Stimulated activated naive CD4-positive, alpha-beta T cell treated with Interleukin-2 at 50 U/mL for 16 hours (primary cell): ENCODE data around the gene MVP.
"Not testable (repeated sequence)": the region's sequence is repeated elsewhere in the genome, so short reads cannot be mapped to it uniquely, and the experiment has no call there.

Source experiments
- DNase-seq: peaks from one replicate; lab custom pipeline; 2025; lab: John Stamatoyannopoulos, UW

Gene MVP

DNA sequence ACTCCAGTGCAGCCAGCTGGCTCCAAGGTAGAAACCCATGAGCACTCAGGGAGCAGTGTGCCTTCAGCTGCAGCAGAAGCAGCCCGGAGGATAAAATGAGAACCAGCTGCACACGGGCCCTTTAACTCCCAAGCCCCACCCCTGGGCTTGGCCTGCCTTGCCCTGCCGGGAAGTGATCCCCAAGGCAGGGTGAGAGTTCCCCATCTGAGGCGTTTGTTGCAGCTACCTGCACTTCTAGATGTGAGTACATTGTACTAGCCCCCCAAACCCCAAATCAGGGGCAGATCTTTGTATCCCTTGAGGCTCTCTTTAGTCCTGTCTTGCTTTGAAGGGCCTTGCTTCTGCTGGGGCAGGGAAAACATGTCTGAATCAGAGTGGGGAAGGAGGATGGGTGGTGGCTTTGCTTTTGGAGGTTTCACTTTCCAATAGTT is at the start of gene MVP:
TSS of gene MVP (plus strand) at position 192 of the 431 bp plus-strand sequence. CDS start 10,088 bp downstream, outside the sequence.
- peak; percentile 36 for DNase-seq

DNA sequence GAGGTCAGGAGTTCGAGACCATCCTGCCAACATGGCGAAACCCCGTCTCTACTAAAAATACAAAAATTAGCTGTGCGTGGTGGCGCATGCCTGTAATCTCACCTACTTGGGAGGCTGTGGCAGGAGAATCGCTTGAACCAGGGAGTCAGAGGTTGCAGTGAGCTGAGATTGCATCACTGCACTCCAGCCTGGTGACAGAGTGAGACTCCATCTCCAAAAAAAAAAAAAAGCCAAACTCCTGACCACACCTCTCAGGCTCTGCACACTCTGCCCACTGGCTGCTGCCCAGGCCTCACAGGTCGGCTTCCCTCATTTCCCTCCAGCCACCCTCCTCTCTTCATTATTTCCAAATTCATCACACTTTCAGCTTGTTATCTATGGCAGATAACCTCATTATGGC is 47.9 kb upstream of the MVP start:
- not testable (repeated sequence) for DNase-seq

DNA sequence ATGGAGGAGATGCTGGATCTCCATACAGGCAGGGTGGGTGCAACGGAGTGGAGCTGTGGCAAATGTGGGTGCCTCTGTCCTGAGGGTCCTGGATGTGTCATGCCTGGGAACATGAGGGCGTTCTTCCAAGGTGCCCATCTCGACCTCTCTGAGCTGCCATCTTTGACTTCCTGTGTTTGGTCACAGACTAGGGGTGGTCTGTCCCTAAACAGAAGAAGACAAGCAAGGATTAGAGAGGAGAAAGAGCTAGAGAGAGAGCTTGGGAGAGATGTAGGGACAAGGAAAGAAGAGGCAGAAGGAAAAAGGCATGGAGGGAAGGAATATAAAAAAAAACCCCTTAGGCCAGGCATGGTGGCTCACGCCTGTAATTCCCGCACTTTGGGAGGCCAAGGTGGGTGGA is 45.5 kb upstream of the MVP start:
- no peak for DNase-seq

DNA sequence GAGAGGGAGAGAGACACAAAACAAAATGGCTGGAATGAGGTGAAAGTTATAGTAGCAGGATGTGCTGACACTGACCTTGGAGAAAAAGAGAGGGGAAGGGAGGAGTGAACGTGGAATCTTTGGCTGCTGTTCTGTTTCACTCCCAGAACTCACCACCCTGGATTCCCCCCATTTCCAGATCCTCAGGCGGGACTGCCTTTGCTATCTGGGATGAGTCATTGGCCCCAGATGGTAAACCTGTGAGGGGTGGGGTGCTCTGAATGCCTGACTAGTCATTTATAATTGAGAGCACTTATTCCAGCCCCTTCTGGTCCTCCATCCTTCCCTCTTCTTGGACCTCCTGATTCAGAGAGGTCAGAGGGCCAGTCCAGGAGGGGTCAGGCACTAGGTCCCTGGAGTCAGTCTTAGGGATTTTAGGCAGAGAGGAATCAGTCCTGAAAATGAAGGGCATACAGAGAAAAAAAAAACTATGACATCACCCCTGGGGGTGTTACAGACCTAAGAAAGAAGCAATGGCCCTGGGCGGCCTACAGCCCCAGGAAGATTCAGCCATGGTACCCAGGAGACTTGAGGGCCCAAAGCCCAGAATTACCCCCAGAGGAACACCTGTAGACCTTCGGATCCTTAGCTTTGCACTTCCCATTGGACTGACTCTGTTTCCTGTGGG is 44.4 kb upstream of the MVP start:
- DNase-seq: no peak

DNA sequence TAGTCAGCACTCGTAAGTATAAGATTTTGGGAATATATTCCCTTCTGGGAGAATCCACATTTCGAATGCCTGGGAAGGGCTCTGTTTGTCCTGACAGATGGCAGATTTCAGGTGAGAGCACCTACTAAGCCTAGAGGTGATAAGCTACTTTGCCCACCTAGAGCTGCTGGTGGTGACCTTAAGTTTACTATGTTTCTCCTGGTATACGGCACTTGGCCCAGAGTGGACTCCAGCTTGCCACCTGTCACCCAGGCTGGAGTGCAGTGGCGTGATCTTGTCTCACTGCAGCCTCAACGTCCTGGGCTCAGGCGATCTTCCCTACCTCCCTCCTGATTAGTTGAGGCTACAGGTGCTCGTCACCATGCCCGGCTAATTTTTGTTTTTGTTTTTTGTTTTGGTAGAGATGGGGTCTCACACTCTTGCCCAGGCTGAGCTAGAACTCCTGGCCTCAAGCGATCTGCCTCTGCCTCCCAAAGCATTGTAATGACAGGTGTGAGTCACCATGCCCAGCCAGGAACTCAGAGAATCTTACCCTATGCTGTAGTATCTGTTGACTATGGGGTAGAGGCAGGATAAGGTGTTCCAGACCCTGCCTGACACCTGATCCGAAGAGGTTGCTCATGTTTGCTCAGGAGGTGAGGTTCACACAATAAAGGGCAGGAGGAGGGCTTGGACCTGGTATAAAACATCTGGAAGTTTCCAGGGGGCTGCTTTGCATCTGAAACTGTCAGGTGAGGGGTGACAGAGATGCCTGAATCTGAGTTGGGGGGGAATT is 42.5 kb upstream of the MVP start, which contains the start of gene ZG16:
TSS of gene ZG16 (plus strand) at position 681 of the 775 bp plus-strand sequence. CDS start 1,011 bp downstream, outside the sequence.
- DNase-seq: no peak

DNA sequence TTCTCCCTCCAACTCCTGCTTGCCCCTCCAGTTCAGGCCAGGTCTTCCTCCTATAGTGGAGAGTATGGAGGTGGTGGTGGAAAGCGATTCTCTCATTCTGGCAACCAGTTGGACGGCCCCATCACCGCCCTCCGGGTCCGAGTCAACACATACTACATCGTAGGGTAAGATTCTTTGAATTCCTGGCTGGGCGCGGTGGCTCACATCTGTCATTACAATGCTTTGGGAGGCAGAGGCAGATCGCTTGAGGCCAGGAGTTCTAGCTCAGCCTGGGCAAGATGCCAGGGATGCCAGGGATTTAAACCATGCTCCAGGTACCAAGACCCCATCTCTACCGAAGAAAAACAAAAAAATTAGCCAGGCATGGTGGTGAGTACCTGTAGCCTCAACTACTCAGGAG is 40.8 kb upstream of the MVP start:
- DNase-seq: no peak

DNA sequence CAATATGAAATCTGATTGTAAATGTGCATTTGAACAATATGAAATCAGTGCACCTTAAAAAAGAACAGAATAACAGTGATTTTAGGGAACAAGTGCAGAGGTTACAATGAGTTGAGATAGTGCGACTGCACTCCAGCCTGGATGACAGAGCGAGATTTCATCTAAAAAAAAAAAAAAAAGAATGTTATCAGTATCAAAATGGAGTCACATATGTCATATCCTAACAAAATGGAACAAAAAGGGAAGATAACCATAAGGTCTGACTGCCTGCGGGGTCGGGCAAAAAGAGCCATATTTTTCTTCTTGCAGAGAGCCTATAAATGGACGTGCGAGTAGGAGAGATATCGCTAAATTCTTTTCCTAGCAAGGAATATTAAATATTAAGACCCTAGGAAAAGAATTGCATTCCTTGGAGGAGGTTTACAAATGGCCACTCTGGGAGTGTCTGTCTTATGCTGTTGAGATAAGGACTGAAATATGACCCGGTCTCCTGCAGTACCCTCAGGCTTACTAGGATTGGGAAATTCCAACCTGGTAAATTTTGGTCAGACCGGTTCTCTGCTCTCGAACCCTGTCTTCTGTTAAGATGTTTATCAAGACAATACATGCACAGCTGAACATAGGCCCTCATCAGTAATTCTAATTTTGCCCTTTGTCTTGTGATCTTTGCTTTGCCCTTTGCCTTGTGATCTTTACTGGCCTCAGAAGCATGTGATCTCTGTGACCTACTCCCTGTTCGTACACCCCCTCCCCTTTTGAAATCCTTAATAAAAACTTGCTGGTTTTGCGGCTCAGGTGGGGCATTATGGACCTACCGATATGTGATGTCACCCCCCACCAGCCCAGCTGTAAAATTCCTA is 36.9 kb upstream of the MVP start:
- not testable (repeated sequence) for DNase-seq

DNA sequence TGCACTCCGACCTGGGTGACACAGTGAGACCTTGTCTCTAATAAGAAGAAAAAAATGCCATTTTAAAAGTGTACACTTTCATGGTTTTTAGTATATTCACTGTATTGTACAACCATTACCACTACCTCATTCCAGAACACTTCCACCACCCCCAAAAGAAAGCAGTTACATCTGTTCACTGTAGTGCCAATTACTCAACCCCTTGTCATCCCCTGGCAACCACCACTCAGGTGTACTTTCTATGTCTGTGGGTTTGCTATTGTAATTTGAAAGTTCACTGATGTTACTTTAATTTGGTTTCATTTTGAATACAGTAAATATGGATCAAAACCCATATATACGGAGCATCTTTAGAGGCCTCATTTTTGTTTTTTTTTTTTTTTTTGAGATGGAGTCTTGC is 36.1 kb upstream of the MVP start:
- peak; percentile 41 for DNase-seq

DNA sequence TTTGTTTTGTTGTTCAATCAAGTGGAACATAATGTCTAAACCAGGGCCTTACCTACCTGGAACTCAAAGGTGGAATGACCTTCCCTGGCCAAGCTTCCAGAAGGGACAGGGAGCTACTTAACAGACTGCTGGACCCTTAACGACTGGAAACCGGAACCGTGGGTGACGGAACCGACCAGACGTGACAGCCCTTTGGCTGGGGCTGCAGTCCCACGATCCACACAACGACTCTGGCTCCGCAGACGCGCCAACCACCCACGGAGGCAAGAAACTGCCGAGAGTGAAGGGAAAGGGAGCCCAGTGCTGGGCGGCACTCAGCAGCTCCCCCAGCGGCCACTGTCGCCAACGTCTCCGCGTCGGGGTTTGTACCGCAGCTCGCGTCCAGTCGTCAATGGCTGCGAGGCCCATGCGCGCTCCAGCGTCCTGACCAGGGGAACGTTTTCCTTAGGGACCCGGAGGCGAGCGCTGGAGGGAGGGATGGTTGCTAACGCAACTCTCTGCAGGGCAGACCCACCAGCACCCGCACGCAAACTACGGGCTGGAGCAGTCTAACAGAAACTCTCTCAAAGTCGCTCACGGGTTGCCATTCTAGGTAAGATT is 35.3 kb upstream of the MVP start:
- DNase-seq: peak; percentile 73

DNA sequence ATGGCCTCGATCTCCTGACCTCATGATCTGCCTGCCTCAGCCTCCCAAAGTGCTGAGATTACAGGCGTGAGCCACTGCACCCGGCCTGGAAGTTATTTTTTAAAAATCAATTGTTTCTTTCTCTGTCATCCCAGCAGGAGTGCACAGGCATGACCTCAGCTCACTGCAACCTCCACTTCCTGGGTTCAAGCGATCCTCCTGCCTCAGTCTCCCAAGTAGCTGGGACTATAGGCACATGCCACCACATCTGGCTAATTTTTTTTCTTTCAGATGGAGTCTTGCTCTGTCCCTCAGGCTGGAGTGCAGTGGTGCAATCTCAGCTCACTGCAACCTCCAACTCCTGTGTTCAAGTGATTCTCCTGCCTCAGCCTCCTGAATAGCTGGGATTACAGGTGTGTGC is 33.1 kb upstream of the MVP start:
- DNase-seq: not testable (repeated sequence)

DNA sequence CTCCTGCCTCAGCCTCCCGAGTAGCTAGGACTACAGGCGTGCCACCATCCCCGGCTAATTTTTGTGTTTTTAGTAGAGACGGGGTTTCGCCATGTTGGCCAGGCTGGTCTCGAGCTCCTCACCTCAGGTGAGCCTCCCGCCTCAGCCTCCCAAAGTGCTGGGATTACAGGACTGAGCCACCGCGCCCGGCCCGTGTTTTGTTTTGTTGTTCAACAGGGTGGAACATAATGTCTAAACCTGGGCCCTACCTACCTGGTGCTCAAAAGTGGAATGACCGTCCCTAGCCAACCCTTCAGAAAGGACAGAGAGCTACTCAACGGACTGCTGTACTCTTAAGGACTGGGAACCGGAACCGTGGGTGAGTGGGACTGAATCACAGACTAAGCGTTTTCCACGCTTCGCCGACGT is 30.5 kb upstream of the MVP start:
- no peak for DNase-seq

DNA sequence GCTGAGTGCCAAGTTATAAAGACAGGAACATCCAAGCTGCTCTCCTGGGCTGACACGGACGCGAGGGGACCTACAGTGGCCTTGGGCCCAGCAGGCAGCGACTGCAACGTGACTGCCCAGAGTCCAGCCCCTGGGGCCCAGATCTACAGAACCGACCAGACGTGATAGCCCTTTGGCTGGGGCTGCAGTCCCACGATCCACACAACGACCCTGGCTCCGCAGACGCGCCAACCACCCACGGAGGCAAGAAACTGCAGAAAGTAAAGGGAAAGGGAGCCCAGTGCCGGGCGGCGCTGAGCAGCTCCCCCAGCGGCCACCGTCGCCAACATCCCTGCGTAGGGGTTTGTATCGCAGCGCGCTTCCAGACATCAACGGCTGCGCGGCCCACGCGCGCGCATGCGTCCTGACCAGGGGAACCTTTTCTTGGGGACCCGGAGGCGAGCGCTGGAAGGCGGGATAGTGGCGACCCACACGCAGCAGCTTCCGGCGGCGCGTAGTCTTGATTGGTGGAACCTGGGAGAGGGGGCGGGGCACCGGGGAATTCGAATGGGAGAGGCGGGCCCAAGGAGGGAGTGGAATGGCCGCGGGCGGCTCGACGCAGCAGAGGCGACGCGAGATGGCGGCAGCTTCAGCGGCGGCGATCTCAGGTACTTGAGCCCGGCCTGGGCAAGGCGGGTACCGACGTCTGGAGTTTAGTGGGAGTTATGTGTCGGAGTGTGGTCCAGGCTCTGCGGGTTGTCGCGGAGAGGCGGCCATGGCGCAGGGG is 29.9 kb upstream of the MVP start, which contains the start of gene KIF22:
TSS of gene KIF22 (plus strand) at position 569 of the 766 bp plus-strand sequence. CDS start at position 578, 9 bp downstream.
- peak; percentile 100 for DNase-seq

DNA sequence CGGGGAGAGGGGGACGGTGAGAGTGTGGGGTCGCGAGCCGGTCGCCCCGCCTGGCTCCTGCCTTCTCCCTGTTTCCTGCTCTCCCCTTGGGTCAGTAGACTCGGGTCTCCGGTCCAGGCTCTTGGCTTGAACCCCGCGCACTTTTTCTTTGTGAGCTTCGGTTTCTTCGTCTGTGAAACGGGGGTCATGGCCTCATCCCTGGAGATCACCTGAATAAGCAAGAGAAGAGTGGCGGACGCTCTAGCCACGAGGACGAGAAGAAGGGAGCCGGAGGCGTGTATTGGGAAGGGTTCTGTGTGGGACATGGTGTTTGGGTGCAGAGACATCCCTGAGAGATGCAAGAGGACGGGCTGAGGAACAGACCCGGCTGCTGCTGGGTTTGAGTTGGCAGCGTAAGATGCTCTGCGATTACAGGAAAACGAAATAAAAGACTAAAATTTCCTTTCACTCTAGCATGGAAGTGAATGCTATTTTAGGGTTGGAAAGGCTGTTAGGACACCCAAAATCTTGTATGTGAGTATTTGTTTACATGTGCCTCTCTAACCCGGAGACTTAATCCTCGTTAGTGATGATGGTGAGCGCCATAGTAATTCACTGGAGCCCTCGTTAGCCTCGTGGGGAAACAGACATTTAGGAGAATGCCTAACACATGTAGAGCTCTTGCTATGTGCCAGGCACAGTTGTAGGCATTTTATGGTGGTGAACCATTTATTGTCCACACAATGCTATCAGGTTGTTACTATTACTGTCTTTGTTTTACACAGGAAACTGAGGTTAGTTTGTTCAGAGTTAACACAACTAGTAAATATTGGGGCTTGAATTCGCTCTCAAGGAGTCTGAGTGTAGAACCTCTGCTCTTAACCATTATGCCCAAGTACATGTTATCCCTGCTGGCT is 29.1 kb upstream of the MVP start:
- DNase-seq: no peak

DNA sequence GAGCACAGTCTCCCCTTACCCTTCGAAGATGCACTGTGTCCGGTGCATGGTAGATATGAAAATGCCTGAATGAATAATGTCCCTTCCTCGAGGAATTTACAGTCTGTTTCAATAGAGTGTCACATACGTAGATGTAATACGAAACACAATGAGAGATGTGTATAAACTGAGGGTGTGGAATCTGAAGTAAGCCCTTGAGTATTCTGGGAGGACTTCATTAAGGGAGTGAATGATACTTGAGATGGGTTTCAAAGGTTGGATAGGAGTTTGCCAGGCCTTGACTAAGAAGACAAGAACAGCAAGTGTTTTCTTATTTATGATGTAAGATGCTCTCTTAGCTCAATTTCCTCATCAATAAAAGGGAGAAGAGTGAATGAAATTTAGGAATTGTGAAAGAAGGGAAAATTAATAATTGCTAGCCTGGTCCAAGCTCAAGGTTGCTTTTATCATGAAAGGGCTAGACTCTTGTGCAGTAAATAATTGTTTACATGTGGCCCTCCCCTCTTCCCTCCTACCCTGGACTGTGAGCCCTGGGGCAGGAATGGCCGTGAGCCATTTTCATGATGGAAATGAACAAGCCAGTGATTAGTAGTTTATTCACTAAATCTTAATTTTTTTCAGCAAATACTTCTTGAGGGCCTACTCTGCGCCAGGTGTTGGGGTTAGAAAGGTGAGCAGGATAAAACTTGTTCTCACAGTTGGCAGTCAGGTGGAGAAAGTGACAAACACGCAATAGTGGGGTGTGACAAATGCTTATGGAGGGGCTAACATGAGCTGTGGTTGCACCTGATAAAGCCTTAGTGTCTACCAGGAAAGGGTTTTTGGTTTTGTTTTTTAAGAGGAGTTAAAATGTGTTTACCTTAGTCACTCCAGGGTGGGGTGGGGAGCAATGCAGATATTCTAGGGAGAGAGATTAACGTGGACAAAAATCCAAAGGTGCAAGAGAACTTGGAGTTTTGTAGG is 28.1 kb upstream of the MVP start:
- DNase-seq: no peak

DNA sequence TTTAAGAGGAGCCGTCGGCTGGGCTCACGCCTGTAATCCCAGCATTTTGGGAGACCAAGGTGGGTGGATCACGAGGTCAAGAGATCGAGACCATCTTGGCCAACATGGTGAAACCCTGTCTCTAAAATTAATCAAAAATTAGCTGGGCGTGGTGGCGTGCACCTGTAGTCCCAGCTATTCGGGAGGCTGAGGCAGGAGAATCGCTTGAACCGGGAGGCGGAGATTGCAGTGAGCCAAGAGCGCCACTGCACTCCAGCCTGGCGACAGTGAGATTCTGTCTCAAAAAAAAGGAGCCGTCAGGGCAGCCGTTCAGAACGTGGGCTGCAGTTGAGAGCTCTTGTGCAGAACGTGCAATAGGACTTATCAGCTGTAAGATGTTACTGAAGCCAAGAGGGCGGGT is 27.1 kb upstream of the MVP start:
- DNase-seq: not testable (repeated sequence)

DNA sequence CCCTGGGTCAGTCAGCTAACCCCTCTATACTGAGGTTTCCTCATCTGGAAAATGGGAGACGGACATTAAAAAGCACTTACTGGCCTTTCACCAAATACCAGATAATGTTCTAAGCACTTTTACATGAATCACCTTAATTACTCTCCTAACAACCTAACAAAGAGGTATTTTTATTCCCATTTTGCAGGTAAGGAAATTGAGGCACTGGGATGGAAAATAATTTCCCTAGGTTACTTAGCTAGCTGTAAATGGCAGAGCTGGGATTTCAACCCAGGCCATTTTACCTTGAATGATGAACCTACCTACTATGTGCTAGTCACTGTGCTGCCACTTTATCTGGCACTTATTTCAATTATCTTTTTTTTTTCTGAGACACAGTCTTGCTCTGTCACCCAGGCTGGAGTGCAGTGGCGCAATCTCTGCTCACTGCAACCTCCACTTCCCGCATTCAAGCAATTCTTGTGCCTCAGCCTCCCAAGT is 26.0 kb upstream of the MVP start:
- DNase-seq: no peak

DNA sequence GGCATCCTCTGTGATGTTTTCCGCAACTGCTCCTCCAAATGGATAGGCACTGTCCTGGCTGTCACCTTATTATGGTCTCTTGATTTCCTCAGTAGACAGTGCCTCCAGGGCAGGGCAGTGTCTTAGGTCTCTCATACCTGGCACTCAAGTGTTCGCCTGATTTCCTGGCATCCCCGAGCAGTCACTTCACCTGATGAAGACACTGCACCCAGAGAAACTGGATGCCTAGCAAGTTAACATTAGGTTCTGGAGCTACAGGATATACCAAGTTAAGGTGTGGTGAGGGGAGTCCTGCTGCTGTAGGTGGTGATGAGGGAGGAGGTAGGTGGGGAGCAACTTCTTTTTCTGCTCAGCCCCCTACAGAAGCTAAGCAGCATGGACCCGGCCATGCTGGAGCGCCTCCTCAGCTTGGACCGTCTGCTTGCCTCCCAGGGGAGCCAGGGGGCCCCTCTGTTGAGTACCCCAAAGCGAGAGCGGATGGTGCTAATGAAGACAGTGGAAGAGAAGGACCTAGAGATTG is 17.8 kb upstream of the MVP start:
- DNase-seq: no peak

DNA sequence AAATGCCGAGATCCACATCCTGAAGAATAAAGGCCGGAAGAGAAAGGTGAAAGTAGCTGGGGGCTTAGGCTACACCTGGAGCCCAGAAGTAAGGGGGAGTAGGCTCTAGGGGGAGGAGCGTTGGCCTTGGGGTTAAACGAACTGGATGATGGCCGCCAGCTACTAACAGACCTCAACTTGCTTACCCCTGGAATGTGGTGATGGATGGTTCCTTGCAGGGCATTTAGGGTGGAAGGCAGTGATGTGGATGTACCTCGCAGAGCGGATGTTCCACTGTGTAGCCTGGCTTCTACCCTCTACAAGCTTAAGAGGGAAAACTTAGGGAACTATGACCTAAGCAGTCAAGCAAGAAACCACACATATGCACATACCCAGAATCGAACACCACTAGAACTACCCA is 16.2 kb upstream of the MVP start:
- DNase-seq: no peak
